CD4-positive, alpha-beta T cell treated with Interleukin-6 for 4 hours (primary cell): ENCODE measurements around the gene PPIE.

ENCODE experiments used
- DNase-seq: peaks from one replicate; pipeline ENCODE4 v3.0.0-alpha.2; 2020; ENCODE audit warnings: mixed read lengths

PPIE gene

DNA sequence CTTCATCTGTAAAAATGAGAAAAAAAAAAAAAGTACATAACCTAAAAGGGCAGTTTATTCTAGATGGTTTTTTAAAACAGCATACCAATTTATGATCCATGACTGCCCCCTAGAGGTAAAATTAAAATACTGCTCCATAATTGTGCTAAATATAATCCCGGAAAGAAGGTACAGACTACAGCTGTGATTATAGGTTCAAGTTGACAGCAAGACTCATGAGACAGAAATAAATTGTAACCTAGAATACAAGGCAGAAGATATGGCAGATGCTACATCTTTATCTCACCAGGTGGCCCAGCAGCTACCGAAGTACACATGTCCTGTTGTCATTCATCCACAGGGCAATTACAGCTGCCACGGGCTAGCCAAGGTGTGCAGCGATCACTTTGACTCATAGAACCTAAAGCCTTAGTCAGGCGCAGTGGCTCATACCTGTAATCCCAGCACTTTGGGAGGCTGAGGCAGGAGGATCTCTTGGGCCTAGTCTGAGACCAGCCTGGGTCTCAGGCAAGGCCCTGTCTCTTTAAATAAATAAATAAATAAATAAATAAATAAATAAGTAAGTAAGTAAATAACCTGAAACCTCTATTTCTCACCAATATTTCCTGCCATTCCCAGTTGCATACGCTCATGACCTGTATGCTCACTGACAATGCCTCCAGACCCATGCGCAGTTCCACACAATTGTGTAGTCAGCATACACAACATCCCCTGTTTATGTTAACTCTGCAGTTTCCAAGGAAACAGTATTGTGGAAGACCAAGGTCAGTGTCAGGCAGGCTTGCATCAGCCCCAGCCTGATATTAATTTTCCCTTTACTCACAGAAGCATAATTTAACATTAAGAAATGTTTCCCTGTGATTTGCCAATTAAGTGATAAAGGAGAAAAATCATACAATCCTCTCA, 18.3 kb upstream of the PPIE start:
- DNase-seq = peak; percentile 10

DNA sequence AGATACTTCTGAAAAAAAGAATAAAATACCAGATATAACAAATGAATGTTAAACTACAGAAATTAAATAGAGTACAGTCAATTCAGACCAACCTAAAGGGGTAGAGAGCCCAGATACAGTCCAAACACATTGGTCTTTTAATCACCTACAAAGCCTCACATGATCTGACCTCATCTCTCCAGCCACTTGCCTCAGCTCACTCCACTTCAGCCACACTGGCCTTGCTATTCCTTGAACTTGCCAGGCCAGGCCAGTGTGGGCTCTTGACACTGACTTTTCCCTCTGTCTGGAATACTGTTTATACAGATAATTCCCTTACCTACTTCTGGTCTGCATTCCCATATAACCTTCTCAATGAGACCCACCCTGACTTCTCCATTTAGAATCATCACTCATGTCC, 17.0 kb upstream of the PPIE start:
- no peak for DNase-seq

DNA sequence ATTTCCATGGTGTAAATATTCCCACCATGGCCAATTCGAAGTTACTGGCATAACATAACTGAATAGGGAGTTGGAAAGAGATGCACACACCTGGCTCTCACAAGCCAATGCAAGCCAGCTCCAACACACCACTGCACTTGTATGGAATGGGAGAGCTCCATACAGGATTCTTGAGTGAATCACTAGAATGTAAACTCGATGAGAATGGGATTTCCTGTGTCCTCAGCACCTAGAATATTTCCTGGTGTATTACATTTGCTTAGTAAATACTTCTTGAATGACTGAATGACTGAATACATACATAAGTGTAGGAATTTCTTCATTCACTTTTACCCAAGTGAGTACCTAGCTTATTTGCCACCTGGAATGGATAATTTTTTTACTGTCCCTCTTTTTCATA, 16.2 kb upstream of the PPIE start:
- DNase-seq = no peak

GRCh38 chr1:39726600-39726999, 12.1 kb upstream of the PPIE start:
- no peak for DNase-seq

DNA sequence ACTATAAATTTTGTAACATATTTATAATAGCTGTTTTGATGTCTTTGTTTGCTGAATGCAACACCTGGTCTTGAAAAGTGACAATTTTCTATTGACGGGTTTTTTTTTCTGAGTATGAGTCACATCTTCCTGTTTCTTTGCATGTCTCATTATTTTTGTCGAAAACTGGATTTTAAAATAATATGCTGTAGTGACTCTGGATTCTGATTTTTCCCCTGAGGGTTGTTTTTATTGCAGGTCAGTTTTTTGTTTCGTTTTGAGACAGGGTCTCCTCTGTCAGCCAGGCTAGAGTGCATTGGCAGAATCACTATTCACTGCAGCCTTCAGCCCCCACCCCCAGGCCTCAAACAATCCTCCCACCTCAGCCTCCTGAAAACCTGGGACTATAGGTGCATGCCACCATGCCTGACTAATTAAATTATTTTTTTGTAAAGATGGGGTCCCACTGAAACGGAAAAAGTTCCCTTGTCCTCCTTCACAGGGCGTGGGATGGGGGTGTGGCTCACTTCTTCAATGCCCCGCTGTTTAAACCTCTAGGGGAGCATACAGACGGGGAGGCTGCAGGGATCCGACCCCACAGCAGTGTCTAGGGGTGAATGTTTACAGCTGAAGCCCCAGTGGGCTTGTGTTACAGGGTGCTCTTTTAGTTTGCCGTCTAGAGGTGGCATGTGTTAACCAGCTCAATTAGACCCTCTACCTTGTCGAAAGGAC, 11.3 kb upstream of the PPIE start:
- no peak for DNase-seq

- DNase-seq = no peak
Observed at GRCh38 chr1:39727932-39728317, 10.8 kb upstream of the PPIE start.

GRCh38 chr1:39729030-39729429, 9.7 kb upstream of the PPIE start:
- DNase-seq = no peak

DNA sequence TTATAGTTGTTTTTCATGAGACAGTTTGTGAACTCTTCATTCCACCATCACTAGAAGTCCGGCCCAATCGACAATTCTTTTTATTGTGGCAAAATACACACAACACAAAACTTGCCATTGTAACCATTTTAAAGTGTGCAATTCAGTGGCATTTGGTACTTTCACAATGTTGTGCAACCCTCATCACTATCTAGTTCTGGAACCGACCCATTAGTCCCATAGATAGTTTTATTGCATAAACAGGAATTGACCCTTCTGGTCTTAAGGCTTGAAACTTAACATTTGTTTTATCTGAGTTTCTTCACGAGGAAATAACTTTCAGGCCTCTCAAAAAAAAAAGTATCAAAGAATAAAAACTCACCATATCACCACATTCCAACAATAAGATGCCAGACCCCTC, 8.8 kb upstream of the PPIE start:
- no peak for DNase-seq

- no peak for DNase-seq
Observed at GRCh38 chr1:39732730-39733129, 6.0 kb upstream of the PPIE start.

DNA sequence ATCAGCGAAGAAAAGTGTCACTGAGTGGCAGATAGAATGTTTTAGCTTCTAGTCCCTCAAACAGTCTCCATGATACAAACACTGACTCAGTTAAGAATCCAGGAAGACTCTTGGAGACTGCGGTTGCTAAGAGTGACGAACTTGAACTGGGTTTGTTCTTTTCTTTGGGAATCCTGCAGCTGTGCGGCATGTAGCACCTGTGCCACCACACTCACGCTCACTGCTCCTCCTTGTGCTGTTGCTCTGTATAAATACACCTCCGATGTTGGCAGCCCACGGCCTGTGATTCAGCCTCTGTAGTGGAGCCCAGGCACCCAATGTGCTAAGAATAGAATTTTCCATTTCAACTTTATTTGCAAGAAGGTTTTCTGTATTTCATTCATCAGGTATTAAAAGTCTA, 5.5 kb upstream of the PPIE start:
- DNase-seq = no peak

- no peak for DNase-seq
Observed at GRCh38 chr1:39735731-39736130, 3.0 kb upstream of the PPIE start.

- DNase-seq = no peak
Observed at GRCh38 chr1:39737546-39738169, 1.0 kb upstream of the PPIE start.

- DNase-seq = no peak
Observed at GRCh38 chr1:39745016-39745670, 6.5 kb downstream of the PPIE start.

DNA sequence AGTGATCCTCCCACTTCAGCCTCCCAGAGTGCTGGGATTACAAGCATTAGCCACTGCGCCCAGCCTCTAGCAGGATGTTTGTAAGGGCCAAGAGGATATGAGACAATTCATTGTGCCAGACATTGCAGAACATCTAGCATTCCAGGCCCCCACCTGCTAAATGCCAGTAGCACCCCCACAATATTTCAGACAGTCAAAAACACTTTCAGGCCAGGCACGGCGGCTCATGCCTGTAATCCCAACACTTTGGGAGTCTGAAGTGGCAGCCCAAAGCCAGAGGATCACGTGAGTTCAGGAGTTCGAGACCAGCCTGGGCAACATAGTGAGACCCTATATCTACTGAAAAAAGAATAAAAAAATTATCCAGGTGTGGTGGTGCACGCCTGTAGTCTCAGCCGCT, 12.9 kb downstream of the PPIE start:
- DNase-seq = no peak

GRCh38 chr1:39752703-39753102, 14.0 kb downstream of the PPIE start:
- no peak for DNase-seq

- DNase-seq = no peak
Observed at GRCh38 chr1:39753132-39754025, 14.7 kb downstream of the PPIE start.

GRCh38 chr1:39754026-39754570, 15.4 kb downstream of the PPIE start:
- no peak for DNase-seq

GRCh38 chr1:39754906-39755504, 16.3 kb downstream of the PPIE start:
- DNase-seq = no peak

GRCh38 chr1:39755965-39756659, 17.4 kb downstream of the PPIE start:
- no peak for DNase-seq

- no peak for DNase-seq
Observed at GRCh38 chr1:39757501-39757900, 18.8 kb downstream of the PPIE start.
